CD4-positive, alpha-beta T cell (primary cell): Measurements from ENCODE around the gene ANKRD13A. TPM values are rescaled to one million over a fixed set of nuclear protein-coding genes. Genes with fewer than 3 reads are reported as not detected.

ENCODE experiments used
- ATAC-seq: fragments of 200-7000 bp; cut with Tn5 transposase; one replicate; pipeline ENCODE4 v1.10.0; 2022; ENCODE audit warnings: mild to moderate bottlenecking; ENCODE audit not compliant: poor library complexity
- CTCF ChIA-PET: fragments of 350-600 bp; sonication (Branson Sonifier 250); formaldehyde crosslinking; loops from one replicate; lab custom pipeline; 2021; ENCODE audit warnings: antibody characterized with exemption, inconsistent platforms; lab: Charles Lee
- POLR2A ChIA-PET: fragments of 350-600 bp; sonication (Branson Sonifier 250); formaldehyde crosslinking; loops from one replicate; lab custom pipeline; 2021; ENCODE audit warnings: antibody characterized with exemption, inconsistent platforms; lab: Charles Lee
- DNase-seq, 14 experiments: peaks; one replicate each; pipeline ENCODE4 v3.0.0-alpha.2; 2013 to 2020; ENCODE audit warnings: mixed read lengths in 2 of 14
- H3K27ac ChIP-seq, 2 donors: one replicate each; pipeline versions ENCODE4 v1.5.1 to v1.7.0; 2013; ENCODE audit warnings: low read length in 2 of 2, low read depth in 1 of 2, mild to moderate bottlenecking in 1 of 2
- H3K27me3 ChIP-seq, 2 experiments: 1 replicate in 1 of 2; 2 replicates in 1 of 2; pipeline versions ENCODE4 v1.6.1 to v1.7.0; 2013; ENCODE audit warnings: low read length in 2 of 2, control low read depth in 1 of 2, mild to moderate bottlenecking in 1 of 2, moderate library complexity in 1 of 2; ENCODE audit not compliant: insufficient read depth in 2 of 2, control insufficient read depth in 1 of 2
- H3K36me3 ChIP-seq: one replicate; pipeline ENCODE4 v1.6.1; 2013; ENCODE audit warnings: low read length, control low read depth; ENCODE audit not compliant: insufficient read depth
- H3K4me1 ChIP-seq: one replicate; pipeline ENCODE4 v1.6.1; 2013; ENCODE audit warnings: low read length, control low read depth; ENCODE audit not compliant: insufficient read depth
- H3K4me3 ChIP-seq: one replicate; pipeline ENCODE4 v1.5.1; 2013; ENCODE audit warnings: mild to moderate bottlenecking, low read length, moderate library complexity
- H3K9me3 ChIP-seq, 2 experiments: 1 replicate in 1 of 2; 2 replicates in 1 of 2; pipeline versions ENCODE4 v1.6.1 to v1.7.0; 2013; ENCODE audit warnings: low read length in 2 of 2, mild to moderate bottlenecking in 2 of 2, control low read depth in 1 of 2, moderate library complexity in 1 of 2; ENCODE audit not compliant: control insufficient read depth in 1 of 2, insufficient read depth in 1 of 2
- H3K27ac Mint-ChIP-seq: one replicate; pipeline ENCODE4 v1.8.0; 2020; ENCODE audit warnings: mixed read lengths
- H3K27me3 Mint-ChIP-seq: one replicate; pipeline ENCODE4 v1.8.0; 2021; ENCODE audit warnings: mixed read lengths
- H3K36me3 Mint-ChIP-seq: one replicate; pipeline ENCODE4 v1.8.0; 2021; ENCODE audit warnings: low read depth, mixed read lengths
- H3K4me1 Mint-ChIP-seq: one replicate; pipeline ENCODE4 v1.8.0; 2021; ENCODE audit warnings: low read depth, mixed read lengths
- H3K4me3 Mint-ChIP-seq: one replicate; pipeline ENCODE4 v1.8.0; 2020; ENCODE audit warnings: mild to moderate bottlenecking, mixed read lengths
- H3K9me3 Mint-ChIP-seq: one replicate; pipeline ENCODE4 v1.8.0; 2020; ENCODE audit warnings: mixed read lengths
- intact Hi-C, 2 experiments: fragments of 100-400 bp; cut with DNase I in 1 of 2; cut with micrococcal nuclease in 1 of 2; formaldehyde crosslinking; loops; one replicate each; pipeline versions ENCODE4 v1.15.1 to v1.9.0; 2023 to 2025; cut with DNase I, micrococcal nuclease
- total RNA-seq, 174 experiments: library from RNA in 2 of 174; stranded (reverse) in 2 of 174; gene quantifications; one replicate each; pipeline ENCODE4 v1.2.3 and lab custom pipeline; 2021 to 2026
- TF ChIP-seq, protein P1 (sequence below): fragments of 200-600 bp; IDR thresholded peaks from one replicate; pipeline ENCODE4 v1.8.0; 2022; ENCODE audit warnings: antibody characterized with exemption, mild to moderate bottlenecking

ANKRD13A gene
- total RNA-seq, 2 experiments from 2014 or later = 51.6 to 52.3 TPM

DNA sequence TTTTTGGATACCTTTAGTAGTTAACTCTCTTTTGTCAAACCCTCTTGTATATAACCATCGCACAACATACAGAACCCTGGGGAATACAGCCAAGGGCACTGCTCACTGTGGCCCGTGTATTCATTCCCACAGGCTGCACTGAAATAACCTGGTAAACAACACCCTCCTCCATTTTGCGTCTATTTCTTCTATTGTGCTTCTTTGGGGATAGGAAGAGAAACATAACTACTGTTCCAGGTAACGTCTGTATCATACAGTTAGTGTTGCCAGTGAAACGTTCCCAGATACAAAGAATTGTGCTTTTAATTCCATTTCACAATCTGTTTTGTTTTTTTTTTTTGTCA, 39.5 kb downstream of the ANKRD13A start:
- no peak overlapping the region for H3K4me3 ChIP-seq
- H3K9me3 Mint-ChIP-seq = no peaks in the 10 kb centered on the region
- intact Hi-C loops = no loop called here
- no peak overlapping the region for H3K4me3 Mint-ChIP-seq
- no peaks in the 10 kb centered on the region for H3K27me3 Mint-ChIP-seq
- peaks cover 46% of the 10 kb centered on the region for H3K4me1 Mint-ChIP-seq
- CTCF ChIA-PET = no interaction called here
- peaks cover 52% of the 10 kb centered on the region for H3K36me3 ChIP-seq
- DNase-seq = no peak
- H3K27ac ChIP-seq = peak overlapping the region in 1 of 2 donors; percentile 38
- TF ChIP-seq, protein P1, sequence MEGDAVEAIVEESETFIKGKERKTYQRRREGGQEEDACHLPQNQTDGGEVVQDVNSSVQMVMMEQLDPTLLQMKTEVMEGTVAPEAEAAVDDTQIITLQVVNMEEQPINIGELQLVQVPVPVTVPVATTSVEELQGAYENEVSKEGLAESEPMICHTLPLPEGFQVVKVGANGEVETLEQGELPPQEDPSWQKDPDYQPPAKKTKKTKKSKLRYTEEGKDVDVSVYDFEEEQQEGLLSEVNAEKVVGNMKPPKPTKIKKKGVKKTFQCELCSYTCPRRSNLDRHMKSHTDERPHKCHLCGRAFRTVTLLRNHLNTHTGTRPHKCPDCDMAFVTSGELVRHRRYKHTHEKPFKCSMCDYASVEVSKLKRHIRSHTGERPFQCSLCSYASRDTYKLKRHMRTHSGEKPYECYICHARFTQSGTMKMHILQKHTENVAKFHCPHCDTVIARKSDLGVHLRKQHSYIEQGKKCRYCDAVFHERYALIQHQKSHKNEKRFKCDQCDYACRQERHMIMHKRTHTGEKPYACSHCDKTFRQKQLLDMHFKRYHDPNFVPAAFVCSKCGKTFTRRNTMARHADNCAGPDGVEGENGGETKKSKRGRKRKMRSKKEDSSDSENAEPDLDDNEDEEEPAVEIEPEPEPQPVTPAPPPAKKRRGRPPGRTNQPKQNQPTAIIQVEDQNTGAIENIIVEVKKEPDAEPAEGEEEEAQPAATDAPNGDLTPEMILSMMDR = no peak
- POLR2A ChIA-PET = no interaction called here
- no peak for ATAC-seq
- H3K9me3 ChIP-seq = no peaks in the 10 kb centered on the region
- H3K27me3 ChIP-seq = no peaks in the 10 kb centered on the region
- peaks cover 30% of the 10 kb centered on the region for H3K4me1 ChIP-seq
- H3K27ac Mint-ChIP-seq = peak overlapping the region; percentile 92
- H3K36me3 Mint-ChIP-seq = peaks cover 81% of the 10 kb centered on the region

DNA sequence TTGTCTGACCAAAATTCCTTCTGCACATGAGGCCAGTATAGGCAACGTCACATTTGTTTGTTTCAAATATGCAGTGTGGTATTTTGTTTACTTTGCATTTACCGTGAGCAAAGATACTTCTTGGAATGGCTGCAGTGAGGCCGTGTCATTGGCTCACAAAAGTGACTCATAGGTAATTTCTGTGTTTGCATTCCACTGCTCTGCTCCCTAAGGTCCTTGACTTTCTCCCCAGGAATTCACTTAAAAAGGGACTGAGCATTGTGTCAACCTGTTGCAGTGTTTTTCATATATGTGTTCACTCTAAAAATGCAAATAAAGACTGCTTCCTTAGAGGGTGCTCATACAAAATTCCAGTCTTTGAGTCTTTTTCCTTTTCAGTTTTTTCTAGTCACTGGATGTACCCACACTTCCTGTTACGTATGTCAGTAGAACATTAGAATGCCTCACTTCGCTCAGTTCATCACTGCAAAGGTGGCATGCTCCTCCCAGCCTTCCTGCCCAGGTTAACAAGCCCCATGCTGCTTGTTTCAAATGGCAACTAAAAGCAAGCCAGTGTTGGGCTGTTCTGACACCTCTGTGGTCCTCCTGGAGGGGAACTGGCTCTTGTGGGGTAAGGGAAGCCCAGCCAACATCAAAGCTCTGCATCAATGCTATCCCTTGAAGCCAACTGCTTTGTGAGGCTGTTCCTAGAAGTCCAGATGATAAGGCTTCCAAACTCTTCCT, 40.0 kb downstream of the ANKRD13A start:
- Mint-ChIP-seq H3K4me3 (peak overlapping the region; percentile 21), H3K9me3 (no peaks in the 10 kb centered on the region), H3K27me3 (no peaks in the 10 kb centered on the region), H3K4me1 (peaks cover 46% of the 10 kb centered on the region), H3K36me3 (peaks cover 76% of the 10 kb centered on the region), H3K27ac (peak overlapping the region; percentile 92)
- ATAC-seq (peak; percentile 89), DNase-seq (peak in 12 of 14 experiments; percentile 7 to 81 (median 34))
- TF ChIP-seq, protein P1 = no peak
- Histone ChIP-seq H3K4me1 (peaks cover 30% of the 10 kb centered on the region), H3K9me3 (no peaks in the 10 kb centered on the region), H3K4me3 (no peak overlapping the region), H3K27me3 (no peaks in the 10 kb centered on the region), H3K36me3 (peaks cover 47% of the 10 kb centered on the region), H3K27ac (peak overlapping the region; percentile 24 to 38)
- CTCF ChIA-PET = no interaction called here
- intact Hi-C loops = no loop called here
- POLR2A ChIA-PET = interaction anchor here (0.9 kb wide), 1 partner anchor 40 kb away, joined by 3 read pairs; no protein-coding TSS in a partner anchor

DNA sequence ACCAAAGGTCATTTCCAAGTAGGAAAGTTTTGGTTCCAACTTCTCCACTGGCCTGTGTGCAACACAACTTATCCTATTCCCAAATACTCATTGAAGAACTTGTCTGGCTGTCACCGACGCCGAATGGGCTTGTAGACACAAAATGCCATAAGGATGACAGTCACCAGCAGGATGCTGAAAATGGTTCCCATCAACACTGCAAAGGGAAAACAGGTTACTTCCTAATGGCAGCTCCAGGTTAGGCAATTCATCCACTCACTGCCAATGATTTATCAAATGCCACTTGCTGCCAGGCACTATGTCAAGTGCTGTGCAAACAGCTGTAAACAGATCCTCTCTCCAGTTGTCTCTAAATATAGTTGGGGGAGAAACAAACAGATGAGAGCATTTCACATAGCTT, 43.0 kb downstream of the ANKRD13A start:
- no peak for ATAC-seq
- peaks cover 51% of the 10 kb centered on the region for H3K4me1 Mint-ChIP-seq
- H3K4me3 Mint-ChIP-seq = no peak overlapping the region
- H3K27me3 Mint-ChIP-seq = no peaks in the 10 kb centered on the region
- Histone ChIP-seq H3K27me3 (no peaks in the 10 kb centered on the region), H3K36me3 (peaks cover 21% of the 10 kb centered on the region), H3K27ac (no peak overlapping the region), H3K9me3 (no peaks in the 10 kb centered on the region), H3K4me3 (no peak overlapping the region), H3K4me1 (peaks cover 39% of the 10 kb centered on the region)
- no peaks in the 10 kb centered on the region for H3K9me3 Mint-ChIP-seq
- DNase-seq = no peak
- peak overlapping the region; percentile 84 for H3K27ac Mint-ChIP-seq
- TF ChIP-seq, protein P1 = no peak
- ChIA-PET POLR2A (interaction anchor here (1.0 kb wide), 1 partner anchor 37 kb away, joined by 3 read pairs; no protein-coding TSS in a partner anchor), CTCF (interaction anchor here (0.7 kb wide), 1 partner anchor 1877 kb away, joined by 3 read pairs; no protein-coding TSS in a partner anchor)
- H3K36me3 Mint-ChIP-seq = peaks cover 46% of the 10 kb centered on the region
- intact Hi-C loops = no loop called here
